AG04450 (cell line): Measurements from ENCODE around the gene ID4. TPM values are rescaled to one million over a fixed set of nuclear protein-coding genes. Genes with fewer than 3 reads are reported as not detected.

Experiments used
- CTCF ChIA-PET: fragments of 300-600, 350-600 bp; formaldehyde crosslinking; extraction: SDS; loops from one replicate; lab custom pipeline; 2022; ENCODE audit warnings: antibody characterized with exemption, inconsistent platforms; lab: Charles Lee
- POLR2A ChIA-PET: fragments of 350-600 bp; formaldehyde crosslinking; extraction: SDS; loops from one replicate; lab custom pipeline; 2021; ENCODE audit warnings: antibody characterized with exemption, inconsistent platforms; lab: Yijun Ruan, JAX
- DNase-seq: peaks from one replicate; pipeline ENCODE4 v3.0.0-alpha.2; 2011; ENCODE audit warnings: low read depth, low spot score
- H3K27ac ChIP-seq: one replicate; pipeline ENCODE4 v1.5.1; 2012; ENCODE audit warnings: low read depth, low read length, control low read depth
- H3K27me3 ChIP-seq: one replicate; pipeline ENCODE4 v1.6.0; 2012; ENCODE audit warnings: low read length; ENCODE audit not compliant: control insufficient read depth, insufficient read depth
- H3K4me3 ChIP-seq: 2 replicates; pipeline ENCODE4 v1.5.1; 2011; ENCODE audit warnings: mild to moderate bottlenecking, low read depth, low read length, control low read depth
- H3K9me3 ChIP-seq: 2 replicates; pipeline ENCODE4 v1.5.1; 2012; ENCODE audit warnings: low read length; ENCODE audit not compliant: control insufficient read depth, insufficient read depth
- polyA plus RNA-seq: library from polyadenylated mRNA; depleted of rRNA; stranded (reverse); fragments of >200 nt; gene quantifications from 2 replicates; pipeline ENCODE4 v1.2.3, GENCODE V29; 2011
- TF ChIP-seq, protein P1 (sequence below): IDR thresholded peaks from 2 replicates; pipeline ENCODE4 v1.5.1; 2011; ENCODE audit warnings: low read depth, low read length, control low read depth, inconsistent platforms

ID4 gene
- polyA plus RNA-seq, 1 experiment: 0.55 TPM

DNA sequence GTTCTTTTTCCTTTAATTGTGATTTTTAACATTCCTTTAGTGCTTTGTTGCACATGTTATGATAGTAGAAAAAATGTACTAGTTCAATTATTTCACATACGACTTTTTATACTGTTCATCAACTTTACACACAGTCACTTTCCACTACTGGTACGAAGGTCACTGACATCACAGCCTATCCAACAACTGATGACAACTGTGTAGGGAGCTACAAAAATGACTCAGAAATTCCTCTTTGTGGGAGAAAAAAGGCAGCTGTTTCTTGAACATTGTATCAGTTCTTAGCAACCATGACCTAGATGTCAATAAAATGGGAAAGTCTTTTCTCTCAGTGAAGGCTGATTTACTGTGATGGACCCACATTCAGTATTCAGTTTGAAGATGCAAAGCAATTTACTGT is 7.0 kb upstream of the ID4 start:
- CTCF ChIA-PET: interaction anchor here (0.9 kb wide), 1 partner anchor 16 kb away, joined by 3 read pairs; no protein-coding TSS in a partner anchor
- H3K27me3 ChIP-seq: no peaks in the 10 kb centered on the region
- no peak overlapping the region for H3K4me3 ChIP-seq
- TF ChIP-seq, protein P1, sequence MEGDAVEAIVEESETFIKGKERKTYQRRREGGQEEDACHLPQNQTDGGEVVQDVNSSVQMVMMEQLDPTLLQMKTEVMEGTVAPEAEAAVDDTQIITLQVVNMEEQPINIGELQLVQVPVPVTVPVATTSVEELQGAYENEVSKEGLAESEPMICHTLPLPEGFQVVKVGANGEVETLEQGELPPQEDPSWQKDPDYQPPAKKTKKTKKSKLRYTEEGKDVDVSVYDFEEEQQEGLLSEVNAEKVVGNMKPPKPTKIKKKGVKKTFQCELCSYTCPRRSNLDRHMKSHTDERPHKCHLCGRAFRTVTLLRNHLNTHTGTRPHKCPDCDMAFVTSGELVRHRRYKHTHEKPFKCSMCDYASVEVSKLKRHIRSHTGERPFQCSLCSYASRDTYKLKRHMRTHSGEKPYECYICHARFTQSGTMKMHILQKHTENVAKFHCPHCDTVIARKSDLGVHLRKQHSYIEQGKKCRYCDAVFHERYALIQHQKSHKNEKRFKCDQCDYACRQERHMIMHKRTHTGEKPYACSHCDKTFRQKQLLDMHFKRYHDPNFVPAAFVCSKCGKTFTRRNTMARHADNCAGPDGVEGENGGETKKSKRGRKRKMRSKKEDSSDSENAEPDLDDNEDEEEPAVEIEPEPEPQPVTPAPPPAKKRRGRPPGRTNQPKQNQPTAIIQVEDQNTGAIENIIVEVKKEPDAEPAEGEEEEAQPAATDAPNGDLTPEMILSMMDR: no peak
- no peak for DNase-seq
- H3K9me3 ChIP-seq: no peaks in the 10 kb centered on the region
- POLR2A ChIA-PET: no interaction called here
- no peak overlapping the region for H3K27ac ChIP-seq

DNA sequence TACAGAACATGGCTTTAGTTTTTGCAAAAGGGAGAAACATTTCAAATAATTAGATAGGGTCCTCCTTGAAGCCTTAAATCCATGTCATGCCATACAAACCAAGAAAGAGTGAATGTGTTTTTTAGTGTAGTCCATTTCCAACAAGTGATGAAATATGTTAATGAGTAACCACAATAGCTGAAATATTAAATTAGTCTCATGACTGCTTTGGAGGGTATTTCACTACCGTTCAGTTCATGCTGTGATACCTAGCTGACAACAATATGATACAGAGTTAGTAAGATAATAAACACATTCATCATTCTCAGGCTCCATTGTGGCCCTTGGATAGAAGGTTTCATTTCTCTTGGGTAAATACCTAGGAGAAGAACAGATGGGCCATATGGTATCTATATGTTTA is 5.8 kb upstream of the ID4 start:
- TF ChIP-seq, protein P1: no peak
- H3K27me3 ChIP-seq: no peaks in the 10 kb centered on the region
- CTCF ChIA-PET: no interaction called here
- H3K9me3 ChIP-seq: no peaks in the 10 kb centered on the region
- DNase-seq: no peak
- H3K27ac ChIP-seq: no peak overlapping the region
- H3K4me3 ChIP-seq: no peak overlapping the region
- POLR2A ChIA-PET: no interaction called here

DNA sequence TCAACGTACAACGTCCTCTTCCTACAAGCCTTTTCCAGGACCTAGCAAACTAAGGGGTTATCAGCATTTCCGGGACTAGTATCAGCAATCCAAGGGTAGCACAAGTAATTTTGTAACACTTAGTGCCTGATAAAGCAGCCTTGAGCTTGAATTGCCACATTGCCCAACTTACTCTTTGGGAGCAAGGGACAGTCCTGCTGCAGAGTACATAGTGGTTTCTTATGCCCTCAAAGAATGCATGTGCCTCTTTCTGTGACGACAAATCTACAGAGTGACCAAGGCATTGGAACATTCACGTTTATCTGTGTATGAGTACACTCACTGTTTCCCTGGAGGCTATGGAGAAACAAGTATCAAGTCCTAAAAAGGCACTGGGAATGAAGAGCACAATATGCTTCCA is 3.2 kb upstream of the ID4 start:
- CTCF ChIA-PET: interaction anchor here (1.1 kb wide), 1 partner anchor 17 kb away, joined by 5 read pairs; no protein-coding TSS in a partner anchor
- Histone ChIP-seq H3K4me3 (no peak overlapping the region), H3K27ac (no peak overlapping the region), H3K27me3 (no peaks in the 10 kb centered on the region), H3K9me3 (no peaks in the 10 kb centered on the region)
- DNase-seq: no peak
- POLR2A ChIA-PET: interaction anchor here (0.6 kb wide), 1 partner anchor 29 kb away, joined by 3 read pairs; no protein-coding TSS in a partner anchor
- TF ChIP-seq, protein P1: no peak

DNA sequence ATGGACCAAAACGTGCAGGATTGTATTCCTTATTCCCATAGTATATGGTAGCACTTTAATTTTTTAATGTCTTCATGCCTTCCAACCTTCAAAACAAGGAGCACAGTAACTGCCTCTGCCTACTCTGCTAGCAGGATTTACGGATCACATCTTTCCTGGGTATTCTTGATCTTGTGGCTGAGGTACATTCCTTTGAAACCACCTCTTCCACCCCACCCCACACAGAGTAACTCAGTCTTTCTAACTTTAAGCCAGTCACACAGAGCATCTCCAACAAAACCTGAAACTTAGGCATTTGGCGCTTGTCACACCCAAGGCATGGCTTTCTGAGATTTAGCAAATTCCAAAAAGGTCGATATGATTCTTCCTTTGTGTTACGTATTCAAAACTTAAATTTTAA is 2.3 kb upstream of the ID4 start:
- DNase-seq: no peak
- no peak overlapping the region for H3K4me3 ChIP-seq
- TF ChIP-seq, protein P1: no peak
- no peaks in the 10 kb centered on the region for H3K27me3 ChIP-seq
- no peaks in the 10 kb centered on the region for H3K9me3 ChIP-seq
- ChIA-PET POLR2A (no interaction called here), CTCF (interaction anchor here (1.1 to 1.3 kb wide), 2 partner anchors 17 to 31 kb away, joined by 4 to 5 read pairs; no protein-coding TSS in a partner anchor)
- H3K27ac ChIP-seq: no peak overlapping the region

DNA sequence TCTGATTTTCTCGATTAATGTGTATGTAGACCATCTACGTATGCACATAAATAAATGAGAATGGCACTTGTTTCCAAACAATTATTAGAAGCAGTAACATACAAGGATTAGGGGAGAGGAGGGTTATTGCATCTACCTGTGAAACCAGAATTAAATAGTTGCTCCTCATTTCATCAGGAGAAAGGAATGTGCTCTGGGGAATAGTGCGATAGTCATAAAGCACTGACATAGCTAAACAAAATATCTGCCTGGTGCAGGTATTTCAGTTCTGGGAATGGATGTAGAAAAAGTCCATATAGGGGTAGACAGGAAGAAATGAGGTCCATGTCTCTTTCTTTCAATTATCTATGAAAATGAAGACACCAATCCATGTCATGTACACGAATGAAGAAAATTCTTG is 1.6 kb upstream of the ID4 start:
- H3K27ac ChIP-seq: no peak overlapping the region
- H3K9me3 ChIP-seq: no peaks in the 10 kb centered on the region
- POLR2A ChIA-PET: no interaction called here
- TF ChIP-seq, protein P1: no peak
- H3K4me3 ChIP-seq: no peak overlapping the region
- H3K27me3 ChIP-seq: no peaks in the 10 kb centered on the region
- no peak for DNase-seq
- CTCF ChIA-PET: interaction anchor here (1.0 to 1.3 kb wide), 2 partner anchors 32 to 811 kb away, joined by 4 read pairs; no protein-coding TSS in a partner anchor
